ENCODE data around the gene LSM7. TPM values are rescaled to one million over a fixed set of nuclear protein-coding genes. Genes with fewer than 3 reads are reported as not detected.

Gene LSM7
- total RNA-seq, 1 experiment from 2014 or later: 282 TPM

- H4K20me1 ChIP-seq (ENCODE audit: low read length): no peaks in the 10 kb centered on the region
- TF ChIP-seq EZH2phosphoT487 (IDR thresholded peaks at IDR 0.05; ENCODE audit: borderline replicate concordance, low read length) (no peak), EZH2 (IDR thresholded peaks at IDR 0.05; ENCODE audit: low read length, unreplicated experiment) (no peak), CTCF (conservative IDR thresholded peaks at IDR 0.05; ENCODE audit: low read depth, low read length) (no peak)
- H3K79me2 ChIP-seq (ENCODE audit: low read length): peaks cover 70% of the 10 kb centered on the region
- intact Hi-C loops (cut with micrococcal nuclease): no loop called here
- peak overlapping the region; percentile 98 for H3K4me3 ChIP-seq (ENCODE audit: low read length)
- peak overlapping the region; percentile 97 for H3K4me2 ChIP-seq (ENCODE audit: low read length)
- H3K4me1 ChIP-seq (ENCODE audit: insufficient read depth, low read length): peaks cover 11% of the 10 kb centered on the region
- no peaks in the 10 kb centered on the region for H3F3A ChIP-seq (ENCODE audit: low read length, unreplicated experiment)
- DNase-seq: no peak
- no peaks in the 10 kb centered on the region for H3K9me3 ChIP-seq (ENCODE audit: low read length)
- H3K27me3 ChIP-seq (ENCODE audit: low read length): no peaks in the 10 kb centered on the region
- BruUV-seq (replicated peaks): TSS peak; percentile 59
- H3K36me3 ChIP-seq (ENCODE audit: low read depth, low read length): no peaks in the 10 kb centered on the region; the same call in 1 of the 2 replicates
- ChIA-PET CTCF (no interaction called here), POLR2A (ENCODE audit: unreplicated experiment) (no interaction called here)
- peak; percentile 23; the same call in 1 of the 2 replicates for ATAC-seq
- H2AFZ ChIP-seq (ENCODE audit: low read length): 0 out of 2 replicates have a peak overlapping the region, but pooled peaks have one; percentile 65
- H3K9ac ChIP-seq (ENCODE audit: low read length): peak overlapping the region; percentile 99
- H3K27ac ChIP-seq (ENCODE audit: low read length): peak overlapping the region; percentile 73
- no peaks in the 10 kb centered on the region for H3K9me2 ChIP-seq (replicated peaks; ENCODE audit: low read length)
Observed at GRCh38 chr19:2329149-2329478, 728 bp upstream of the LSM7 start.

GRCh38 chr19:2327773-2328400, 499 bp downstream of the LSM7 start:
- ChIA-PET POLR2A (ENCODE audit: unreplicated experiment) (interaction anchor here (0.5 to 0.8 kb wide), 2 partner anchors 69 to 159 kb away, joined by 3 read pairs; no protein-coding TSS in a partner anchor), CTCF (interaction anchor here (0.6 kb wide), 1 partner anchor 204 kb away, joined by 3 read pairs; no protein-coding TSS in a partner anchor)
- Histone ChIP-seq H3K4me2 (ENCODE audit: low read length) (peak overlapping the region; percentile 97), H3K27me3 (ENCODE audit: low read length) (no peaks in the 10 kb centered on the region), H3K9me2 (replicated peaks; ENCODE audit: low read length) (no peaks in the 10 kb centered on the region), H3K4me1 (ENCODE audit: insufficient read depth, low read length) (peaks cover 11% of the 10 kb centered on the region), H3K27ac (ENCODE audit: low read length) (peak overlapping the region; percentile 73), H2AFZ (ENCODE audit: low read length) (peak overlapping the region; percentile 68; the same call in 1 of the 2 replicates), H3K4me3 (ENCODE audit: low read length) (peak overlapping the region; percentile 98), H3K9ac (ENCODE audit: low read length) (peak overlapping the region; percentile 99), H3F3A (ENCODE audit: low read length, unreplicated experiment) (no peaks in the 10 kb centered on the region), H3K9me3 (ENCODE audit: low read length) (no peaks in the 10 kb centered on the region), H4K20me1 (ENCODE audit: low read length) (no peaks in the 10 kb centered on the region), H3K79me2 (ENCODE audit: low read length) (peaks cover 70% of the 10 kb centered on the region), H3K36me3 (ENCODE audit: low read depth, low read length) (no peaks in the 10 kb centered on the region; the same call in 1 of the 2 replicates)
- peak; percentile 58 for ATAC-seq
- BruUV-seq (replicated peaks): TSS peak; percentile 70
- DNase-seq: peak; percentile 48
- TF ChIP-seq EZH2phosphoT487 (IDR thresholded peaks at IDR 0.05; ENCODE audit: borderline replicate concordance, low read length) (no peak), EZH2 (IDR thresholded peaks at IDR 0.05; ENCODE audit: low read length, unreplicated experiment) (no peak), CTCF (conservative IDR thresholded peaks at IDR 0.05; ENCODE audit: low read depth, low read length) (no peak)
- intact Hi-C loops (cut with micrococcal nuclease): no loop called here

Data from PC-3 (cell line).